SHP77 treated with DMSO at 0.1 percent for 48 hours (cell line): ENCODE results near the gene MAGI2.

Experiments used
- DNase-seq: peaks from one replicate; lab custom pipeline; 2025; lab: John Stamatoyannopoulos, UW

MAGI2 gene

GRCh38 chr7:79453558-79454360 lies at the start of gene MAGI2:
MAGI2 (minus strand) TSS chr7:79453667; CDS start chr7:79453320, 347 bp downstream.
- DNase-seq = no peak

- DNase-seq = no peak
Measured at GRCh38 chr7:79502151-79502550, 48.7 kb upstream of the MAGI2 start.

DNA sequence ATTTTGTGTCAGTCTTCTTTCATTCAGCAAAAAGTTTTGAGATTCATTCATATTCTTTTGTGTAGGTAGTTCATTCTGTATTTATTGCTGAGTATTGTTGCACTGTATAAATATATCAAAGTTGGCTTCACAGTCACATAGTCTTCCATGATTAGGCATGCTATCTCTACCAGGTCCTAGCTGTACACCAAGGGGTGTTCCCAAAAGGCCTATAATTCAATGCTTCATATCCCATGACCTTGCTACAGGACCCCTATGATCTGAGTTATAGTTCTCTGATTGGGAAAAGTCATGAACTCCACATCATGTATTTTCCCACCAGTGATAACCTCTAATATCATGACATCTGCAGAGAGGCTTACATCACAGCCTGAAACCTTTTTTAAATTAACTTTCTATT lies 47.3 kb upstream of the MAGI2 start:
- no peak for DNase-seq

- no peak for DNase-seq
Measured at GRCh38 chr7:79497728-79498127, 44.3 kb upstream of the MAGI2 start.

DNA sequence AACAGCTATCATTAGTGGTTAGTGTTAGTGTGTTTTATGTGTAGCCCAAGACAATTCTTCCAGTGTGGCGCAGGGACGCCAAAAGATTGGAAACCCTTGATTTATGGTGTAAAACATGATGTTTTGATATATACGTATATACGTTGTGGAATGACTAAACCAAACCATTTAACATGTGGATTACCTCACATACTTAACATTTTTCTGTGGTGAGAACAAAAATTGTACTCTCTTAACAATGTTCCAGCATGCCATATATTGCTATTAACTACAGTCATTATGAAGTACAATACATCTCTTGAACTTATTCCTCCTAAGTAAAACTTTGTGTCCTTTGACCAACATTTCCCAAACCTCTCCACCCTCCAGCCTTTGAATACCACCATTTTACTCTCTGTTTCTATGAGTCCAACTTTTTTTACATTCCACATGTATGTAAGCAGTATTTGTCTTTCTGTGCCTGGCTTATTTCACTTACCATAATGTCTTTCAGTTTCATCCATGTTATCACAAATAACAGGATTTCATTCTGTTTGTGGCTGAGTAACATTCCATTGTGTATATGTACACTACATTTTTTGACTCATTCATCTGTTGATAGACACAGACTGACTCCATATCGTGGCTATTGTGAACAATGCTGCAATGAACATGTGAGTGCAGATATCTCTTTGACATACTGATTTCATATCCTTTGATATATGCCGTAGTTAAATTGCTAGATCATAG lies 42.2 kb upstream of the MAGI2 start:
- no peak for DNase-seq

GRCh38 chr7:79494046-79494445 lies 40.6 kb upstream of the MAGI2 start:
- DNase-seq = no peak

GRCh38 chr7:79489371-79489770 lies 35.9 kb upstream of the MAGI2 start:
- peak; percentile 12 for DNase-seq

DNA sequence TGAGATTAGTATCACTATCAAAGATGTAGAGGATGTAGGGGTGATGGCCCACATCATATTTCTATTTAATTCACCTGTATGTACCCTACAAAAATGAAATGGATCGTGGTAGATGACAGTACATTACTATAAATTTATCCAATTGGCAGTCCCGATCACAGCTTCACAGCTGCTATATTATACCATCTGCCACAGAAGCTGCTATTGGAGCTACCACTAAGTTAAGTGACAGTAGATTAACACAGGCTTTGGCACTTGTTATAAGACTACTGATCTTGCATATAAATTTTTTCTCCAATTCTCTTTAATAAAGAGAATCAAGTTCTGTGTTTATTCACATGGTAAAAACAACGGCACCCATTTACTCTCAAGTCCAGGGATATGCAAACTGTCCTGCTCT lies 24.9 kb upstream of the MAGI2 start:
- DNase-seq = no peak

DNA sequence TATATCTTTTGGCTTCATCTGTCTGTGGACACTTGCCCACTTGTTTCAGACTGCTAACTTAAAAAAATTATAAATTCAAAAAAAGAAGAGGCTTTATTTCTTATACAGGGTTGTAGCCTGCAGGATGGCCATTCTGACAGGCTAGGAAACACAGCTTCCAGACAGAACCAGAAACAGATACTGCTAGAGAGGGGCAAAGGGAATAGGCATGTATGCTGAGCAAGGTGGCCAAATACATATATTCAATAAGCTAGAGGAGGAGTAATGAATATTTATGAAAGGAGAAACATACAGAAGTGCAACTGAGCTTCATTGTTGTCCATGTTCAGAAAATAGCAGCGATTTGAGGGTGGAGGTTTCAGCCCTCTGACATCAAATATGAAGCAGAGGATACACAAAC lies 22.0 kb upstream of the MAGI2 start:
- no peak for DNase-seq

- DNase-seq = no peak
Measured at GRCh38 chr7:79471699-79472098, 18.2 kb upstream of the MAGI2 start.

GRCh38 chr7:79471283-79471682 lies 17.8 kb upstream of the MAGI2 start:
- no peak for DNase-seq

DNA sequence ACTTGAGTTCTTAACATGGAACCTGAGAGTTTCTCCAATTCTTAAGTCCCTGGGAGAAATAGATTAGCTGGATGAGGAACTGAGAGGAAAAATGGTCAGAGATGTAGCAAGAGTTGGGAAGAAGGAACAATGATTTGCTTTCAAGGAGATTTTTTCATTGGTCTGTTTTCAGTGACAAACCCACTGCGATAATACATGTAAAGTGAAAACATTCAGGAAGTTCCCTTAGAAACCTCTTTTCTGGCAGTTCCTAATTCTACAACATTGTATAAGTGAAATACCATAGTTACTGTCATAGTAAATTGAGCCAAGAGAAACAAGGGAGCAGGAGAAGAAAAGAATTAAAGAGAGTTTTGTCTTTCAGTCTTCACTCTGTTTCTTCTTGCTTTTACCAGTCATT lies 12.1 kb upstream of the MAGI2 start:
- DNase-seq = no peak

DNA sequence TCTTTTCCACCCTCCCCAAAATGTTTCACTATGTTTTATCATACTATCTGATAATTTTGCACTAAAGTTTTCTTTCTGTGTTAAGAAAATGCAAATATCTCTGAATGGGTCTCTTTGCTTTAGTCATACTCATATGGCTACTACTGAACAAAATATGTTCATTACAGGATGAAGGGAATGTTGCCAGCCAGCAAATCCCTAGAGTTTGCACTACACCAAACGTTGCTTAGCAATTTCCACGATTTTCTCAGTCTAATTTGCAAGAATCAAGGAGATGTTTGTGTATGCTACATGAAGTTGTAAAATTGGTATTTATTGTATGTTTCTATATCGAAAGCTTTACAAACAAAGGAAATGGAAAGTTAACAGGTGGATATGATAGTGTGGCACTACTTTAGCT lies 10.6 kb upstream of the MAGI2 start:
- no peak for DNase-seq

DNA sequence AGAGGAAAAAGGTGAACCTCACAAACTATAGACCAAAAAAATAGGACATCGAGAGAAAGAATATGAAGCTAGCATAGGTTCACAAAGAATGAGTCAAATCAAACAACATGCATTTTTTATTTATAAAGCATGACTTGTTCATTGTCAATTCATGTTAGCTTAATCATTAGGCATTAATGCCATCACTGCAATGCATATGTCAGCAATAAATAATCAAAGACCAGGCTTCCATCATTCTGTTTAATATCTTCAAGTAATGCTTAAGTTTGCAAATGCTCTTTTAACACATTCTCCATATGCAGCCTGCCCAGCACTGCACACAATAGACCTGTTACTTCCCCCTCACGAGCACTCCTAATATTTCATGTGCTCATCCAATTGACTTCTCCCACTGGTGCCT lies 8.9 kb upstream of the MAGI2 start:
- DNase-seq = no peak

DNA sequence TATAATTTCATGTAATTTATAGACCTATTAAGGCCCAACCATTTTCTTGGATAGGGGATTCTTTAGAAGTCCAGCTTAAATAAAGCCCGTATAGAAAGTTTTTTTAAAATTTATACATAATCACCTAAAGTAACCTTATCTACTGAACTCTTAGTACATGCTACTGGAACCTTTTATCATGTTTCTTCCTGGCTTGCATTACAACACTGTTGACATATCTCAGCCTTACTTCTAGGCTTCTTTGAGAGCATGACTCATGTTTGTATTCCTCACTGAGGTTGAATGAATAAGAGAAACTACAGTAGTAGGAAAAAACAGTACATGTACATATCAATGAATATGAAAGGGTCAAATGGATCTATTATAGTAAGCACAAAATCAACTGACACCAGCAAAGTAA lies 8.2 kb upstream of the MAGI2 start:
- no peak for DNase-seq

- DNase-seq = no peak
Measured at GRCh38 chr7:79459381-79459780, 5.9 kb upstream of the MAGI2 start.

GRCh38 chr7:79458796-79459195 lies 5.3 kb upstream of the MAGI2 start:
- DNase-seq = no peak

- no peak for DNase-seq
Measured at GRCh38 chr7:79455173-79455790, 1.8 kb upstream of the MAGI2 start.

DNA sequence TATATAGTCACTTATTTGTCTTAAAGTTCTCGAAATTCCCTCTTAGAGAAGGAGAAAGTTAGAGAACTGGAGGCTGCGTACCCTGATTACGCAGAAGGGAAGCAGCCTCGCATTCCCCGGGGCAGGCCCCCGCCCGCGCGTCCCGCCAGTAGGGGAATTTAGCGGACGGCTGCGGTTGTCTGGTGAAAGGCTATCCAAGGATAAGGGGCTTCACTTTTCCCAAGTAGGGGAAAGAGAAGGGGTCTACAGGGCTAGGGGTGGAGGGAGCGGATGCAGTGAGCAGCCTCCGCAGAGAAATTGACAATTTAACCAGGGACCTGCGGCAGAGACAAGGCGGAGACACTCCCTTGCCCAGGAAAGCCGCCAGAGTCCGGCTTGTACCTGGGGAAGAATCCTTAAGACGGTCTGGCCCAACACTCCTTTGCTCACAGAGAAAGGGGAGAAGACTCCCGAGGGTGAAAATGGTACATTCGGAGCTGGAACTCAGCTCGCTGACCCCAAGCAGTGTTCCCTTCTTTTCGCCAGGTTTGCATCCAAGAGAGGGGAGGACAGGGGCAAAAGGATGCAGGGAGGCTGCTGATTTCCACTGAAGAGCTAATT lies 994 bp upstream of the MAGI2 start:
- DNase-seq = no peak

DNA sequence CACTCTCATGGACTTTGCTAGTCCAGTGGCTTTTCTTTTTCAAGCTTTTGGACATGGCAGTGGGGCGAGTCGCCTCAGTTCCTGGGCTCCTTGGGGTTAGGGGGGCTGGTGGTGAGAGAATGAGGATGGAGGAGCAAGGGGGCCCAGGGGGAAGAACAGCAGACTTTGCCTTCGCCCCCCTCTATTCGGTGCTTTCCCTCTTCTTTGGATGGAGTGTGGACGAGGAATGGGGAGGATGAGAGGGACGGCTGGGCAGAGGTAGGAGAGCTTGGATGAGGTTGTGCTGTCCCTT lies 255 bp downstream of the MAGI2 start:
- no peak for DNase-seq

DNA sequence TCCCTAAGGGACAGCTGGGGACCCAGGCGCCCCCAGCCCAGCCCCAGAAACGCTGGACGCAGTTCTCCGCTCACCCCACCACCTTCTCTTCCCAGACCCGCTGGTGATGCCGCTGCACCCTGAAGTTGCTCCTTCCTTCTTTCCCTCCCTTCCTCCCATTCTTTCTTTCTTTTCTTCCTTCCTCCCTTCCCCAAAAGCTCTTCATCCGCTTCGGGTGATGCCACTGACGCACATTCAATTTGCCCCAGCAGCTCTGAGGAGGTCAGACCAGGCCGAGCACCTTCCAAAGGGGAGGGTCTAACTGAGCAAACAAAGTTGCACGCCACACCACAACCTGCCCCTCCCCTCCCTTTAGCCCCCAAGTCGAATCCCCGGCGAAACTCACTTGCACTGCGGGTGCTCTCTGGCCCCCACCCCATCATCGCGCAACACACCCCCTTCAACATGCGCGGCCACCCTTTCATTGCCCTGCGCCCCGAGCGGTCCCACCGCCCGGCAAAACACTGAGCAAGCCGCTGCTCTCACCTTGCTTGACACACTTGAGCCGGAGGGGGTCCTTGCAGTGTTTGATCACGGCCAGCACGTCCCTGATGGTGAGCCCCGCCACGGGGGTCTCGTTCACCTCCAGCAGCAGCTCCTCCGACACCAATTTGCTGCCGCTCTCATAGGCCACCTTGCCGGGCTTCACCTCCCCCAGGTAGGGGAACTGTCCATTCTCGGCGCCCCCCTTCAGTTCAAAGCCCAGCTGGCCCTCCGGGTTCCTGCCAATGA lies 787 bp downstream of the MAGI2 start:
- DNase-seq = no peak

GRCh38 chr7:79452032-79452494 lies 1.4 kb downstream of the MAGI2 start:
- DNase-seq = no peak
